Stimulated activated CD4-positive, alpha-beta T cell treated with anti-CD3 and anti-CD28 coated beads, Interleukin-2, amount 100 ng/mL, for 24 hours (primary cell): Measurements from ENCODE around the gene AXIN1.
"Not testable (repeated sequence)": the region's sequence is repeated elsewhere in the genome, so short reads cannot be mapped to it uniquely, and the experiment has no call there.

ENCODE experiments used
- DNase-seq, 2 donors: peaks; one replicate each; pipeline ENCODE4 v3.0.0-alpha.2; 2020

Gene AXIN1

DNA sequence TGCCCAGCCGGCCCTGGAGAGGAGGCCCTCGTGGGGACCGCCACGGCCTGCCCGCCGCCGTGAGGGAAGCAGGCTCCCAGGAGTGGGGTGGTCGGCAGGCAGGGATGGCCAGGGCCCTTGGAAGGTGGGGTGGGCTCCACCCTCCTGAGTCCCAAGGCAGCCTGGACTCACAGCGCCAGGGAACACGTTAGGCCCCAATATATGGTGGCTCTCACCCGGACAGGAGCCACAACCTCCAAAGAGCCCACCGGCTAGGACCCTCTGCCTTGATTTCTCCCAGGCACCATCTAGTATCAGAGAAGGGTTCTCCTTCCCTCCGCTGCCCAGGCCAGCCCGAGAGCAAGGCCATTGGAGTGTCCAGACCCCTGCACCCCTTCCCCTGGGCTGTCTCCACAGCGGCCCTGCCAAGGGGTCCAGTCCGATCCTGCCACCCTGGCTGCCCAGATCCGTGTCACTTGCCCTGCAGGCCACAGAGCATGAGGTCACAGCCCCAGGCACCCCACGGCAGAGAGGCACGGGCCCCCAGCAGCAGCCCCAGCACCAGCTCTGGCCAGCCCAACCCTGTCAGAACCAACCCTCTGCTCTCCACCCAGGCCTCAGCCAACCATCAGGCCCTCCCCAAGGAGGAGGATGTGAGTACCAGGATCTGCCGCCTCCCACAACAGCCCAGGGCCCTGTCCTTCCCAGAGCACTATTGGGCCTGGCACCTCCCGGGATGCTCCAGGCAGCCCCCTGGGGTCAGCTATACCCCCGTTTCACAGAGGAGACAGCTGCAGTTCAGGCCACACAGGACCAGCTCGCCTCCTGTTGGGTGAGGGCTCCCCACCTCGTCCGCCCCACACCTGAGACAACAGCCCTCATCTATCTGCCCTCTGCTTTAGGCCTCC lies 1.1 kb upstream of the AXIN1 start:
- no peak for DNase-seq

GRCh38 chr16:351804-352520 lies 561 bp downstream of the AXIN1 start:
- peak; percentile 35 to 40 for DNase-seq

GRCh38 chr16:350203-350602 lies 2.3 kb downstream of the AXIN1 start:
- no peak for DNase-seq

- no peak for DNase-seq
Observed at GRCh38 chr16:349211-349610, 3.3 kb downstream of the AXIN1 start.

DNA sequence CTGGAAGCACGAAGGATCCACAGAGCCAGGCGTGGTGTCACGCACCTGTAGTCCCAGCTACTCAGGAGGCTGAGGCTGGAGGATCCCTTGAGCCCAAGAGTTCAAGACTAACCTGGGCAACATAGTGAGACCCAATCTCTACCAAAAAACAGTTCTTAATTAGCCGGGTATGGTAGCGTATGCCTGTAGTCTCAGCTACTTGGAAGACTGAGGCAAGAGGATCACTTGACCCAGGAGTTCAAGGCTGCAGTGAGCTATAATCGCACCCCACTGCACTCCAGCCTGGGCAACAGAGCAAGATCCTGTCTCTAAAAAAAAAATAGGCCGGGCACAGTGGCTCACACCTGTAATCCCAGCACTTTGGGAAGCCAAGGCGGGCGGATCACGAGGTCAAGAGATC lies 4.0 kb downstream of the AXIN1 start:
- not testable (repeated sequence) for DNase-seq

DNA sequence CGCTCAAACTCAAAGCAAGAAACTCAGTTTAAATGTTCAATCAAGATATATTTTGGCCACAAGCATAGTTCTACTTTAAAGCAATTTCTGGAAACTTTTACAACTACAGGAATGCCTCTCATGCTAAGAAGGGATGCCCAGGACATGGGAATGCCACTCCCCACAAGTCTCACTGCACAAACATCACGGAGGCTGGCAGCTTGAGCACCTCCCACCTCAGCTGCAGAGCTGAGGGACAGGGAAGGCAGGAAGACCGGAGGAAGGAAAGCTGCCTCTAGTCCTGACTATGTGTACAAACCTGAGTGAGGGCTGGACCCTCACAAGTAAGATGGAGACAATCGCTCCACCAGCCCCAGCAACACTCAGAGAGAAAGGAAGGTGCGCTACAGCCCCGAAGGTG lies 5.3 kb downstream of the AXIN1 start:
- no peak for DNase-seq

DNA sequence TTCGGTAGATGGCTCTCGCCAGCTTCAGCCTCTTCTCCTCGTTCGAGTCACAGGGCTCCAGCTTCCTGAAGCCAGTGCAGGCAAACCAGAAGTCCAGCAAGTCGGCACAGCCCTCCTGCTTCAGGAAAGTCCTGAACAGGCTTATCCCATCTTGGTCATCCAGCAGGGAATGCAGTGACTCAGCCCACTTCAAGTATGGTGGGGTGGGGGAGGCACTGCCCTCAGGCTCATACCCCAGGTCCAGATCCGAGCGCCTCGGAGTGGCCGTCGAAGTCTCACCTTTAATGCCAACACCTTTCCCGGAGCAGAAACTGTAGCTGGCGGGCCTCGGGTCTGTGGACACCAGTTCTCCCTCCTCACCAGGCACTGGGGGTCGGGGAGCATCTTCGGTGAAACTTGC lies 5.9 kb downstream of the AXIN1 start:
- no peak for DNase-seq

GRCh38 chr16:345772-346171 lies 6.8 kb downstream of the AXIN1 start:
- no peak for DNase-seq

GRCh38 chr16:342455-343213 lies 9.9 kb downstream of the AXIN1 start:
- DNase-seq, result no peak

GRCh38 chr16:341974-342336 lies 10.6 kb downstream of the AXIN1 start:
- DNase-seq, result not testable (repeated sequence)

DNA sequence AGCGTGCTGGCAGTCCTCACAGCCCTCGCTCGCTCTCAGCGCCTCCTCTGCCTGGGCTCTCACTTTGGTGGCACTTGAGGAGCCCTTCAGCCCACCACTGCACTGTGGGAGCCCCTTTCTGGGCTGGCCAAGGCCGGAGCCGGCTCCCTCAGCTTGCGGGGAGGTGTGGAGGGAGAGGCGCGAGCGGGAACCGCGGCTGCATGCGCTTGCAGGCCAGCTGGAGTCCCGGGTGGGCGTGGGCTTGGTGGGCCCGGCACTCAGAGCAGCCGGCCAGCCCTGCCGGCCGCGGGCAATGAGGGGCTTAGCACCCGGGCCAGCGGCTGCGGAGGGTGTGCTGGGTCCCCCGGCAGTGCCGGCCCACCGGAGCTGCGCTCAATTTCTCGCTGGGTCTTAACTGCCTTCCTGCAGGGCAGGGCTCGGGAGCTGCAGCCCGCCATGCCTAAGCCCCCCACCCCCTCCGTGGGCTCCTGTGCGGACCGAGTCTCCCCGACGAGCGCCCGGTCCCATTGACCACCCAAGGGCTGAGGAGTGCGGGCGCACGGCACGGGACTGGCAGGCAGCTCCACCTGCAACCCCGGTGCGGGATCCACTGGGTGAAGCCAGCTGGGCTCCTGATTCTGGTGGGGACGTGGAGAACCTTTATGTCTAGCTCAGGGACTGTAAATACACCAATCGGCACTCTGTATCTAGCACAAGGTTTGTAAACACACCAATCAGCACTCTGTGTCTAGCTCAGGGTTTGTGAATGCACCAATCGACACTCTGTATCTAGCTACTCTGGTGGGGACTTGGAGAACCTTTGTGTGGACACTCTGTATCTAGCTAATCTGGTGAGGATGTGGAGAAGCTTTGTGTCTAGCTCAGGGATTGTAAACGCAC lies 11.2 kb downstream of the AXIN1 start:
- not testable (repeated sequence) for DNase-seq

GRCh38 chr16:340370-341091 lies 12.0 kb downstream of the AXIN1 start:
- no peak for DNase-seq

DNA sequence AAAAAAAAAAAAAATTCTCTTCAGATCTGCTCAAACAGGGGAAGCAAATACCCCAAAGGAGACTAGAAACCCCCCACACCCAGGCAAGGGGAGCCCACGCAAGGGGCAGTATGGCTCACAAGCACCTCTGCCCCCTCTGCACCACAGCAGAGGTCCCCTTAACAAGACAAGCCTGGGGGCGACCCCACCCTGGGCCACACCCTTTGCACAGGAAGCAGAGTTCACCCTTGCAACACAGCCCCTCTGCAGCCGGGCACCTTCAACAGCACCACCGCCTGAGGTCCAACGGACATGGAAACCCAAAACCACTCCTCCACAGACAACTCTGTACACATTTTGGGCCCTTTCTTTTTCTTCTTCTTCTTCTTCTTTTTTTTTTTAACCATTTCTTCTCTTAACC lies 12.8 kb downstream of the AXIN1 start:
- no peak for DNase-seq

- DNase-seq, result no peak
Observed at GRCh38 chr16:337975-338575, 14.4 kb downstream of the AXIN1 start.

DNA sequence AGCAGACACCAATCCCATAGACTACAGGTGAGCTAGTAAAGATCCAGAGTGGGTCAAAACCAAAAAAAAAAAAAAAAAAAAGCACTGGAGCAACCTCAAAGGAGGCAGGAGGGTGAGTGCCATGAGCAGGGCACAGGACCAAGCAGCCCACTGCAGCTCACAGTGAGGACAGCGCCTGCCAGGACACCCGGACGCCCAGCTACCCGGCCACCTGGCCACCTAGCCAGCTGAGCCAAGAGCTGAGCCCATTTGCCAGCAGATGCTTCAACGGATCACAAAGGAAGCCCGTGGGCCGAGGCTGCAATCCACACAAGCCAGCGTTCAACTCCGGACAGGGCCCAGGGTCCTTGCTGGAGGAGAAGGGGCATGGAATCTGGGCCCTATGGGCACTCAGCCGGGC lies 15.1 kb downstream of the AXIN1 start:
- DNase-seq, result no peak

- DNase-seq, result no peak
Observed at GRCh38 chr16:336269-336668, 16.3 kb downstream of the AXIN1 start.

- not testable (repeated sequence) for DNase-seq
Observed at GRCh38 chr16:334861-335632, 17.5 kb downstream of the AXIN1 start.

DNA sequence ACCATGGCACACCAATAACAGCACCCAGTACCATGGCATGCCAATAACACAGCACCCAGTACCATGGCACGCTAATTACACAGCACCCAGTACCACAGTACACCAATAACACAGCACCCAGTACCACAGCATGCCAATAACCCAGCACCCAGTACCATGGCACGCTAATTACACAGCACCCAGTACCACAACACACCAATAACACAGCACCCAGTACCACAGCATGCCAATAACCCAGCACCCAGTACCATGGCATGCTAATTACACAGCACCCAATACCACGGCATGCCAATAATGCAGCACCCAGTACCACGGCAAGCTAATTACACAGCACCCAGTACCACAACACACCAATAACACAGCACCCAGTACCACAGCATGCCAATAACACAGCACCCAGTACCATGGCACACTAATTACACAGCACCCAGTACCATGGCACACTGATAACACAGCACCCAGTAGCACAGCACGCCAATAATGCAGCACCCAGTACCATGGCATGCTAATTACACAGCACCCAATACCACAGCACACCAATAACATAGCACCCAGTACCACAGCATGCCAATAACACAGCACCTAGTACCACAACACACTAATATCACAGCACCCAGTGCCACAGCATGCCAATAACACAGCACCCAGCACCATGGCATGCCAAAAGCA lies 18.2 kb downstream of the AXIN1 start:
- DNase-seq, result not testable (repeated sequence)

- DNase-seq, result no peak
Observed at GRCh38 chr16:333406-334094, 19.0 kb downstream of the AXIN1 start.
